HEK293 (cell line): Measurements from ENCODE around the gene MTOR.

Experiments
- CTCF ChIA-PET: fragments of 350-600 bp; formaldehyde crosslinking; extraction: SDS; loops from one replicate; lab custom pipeline; 2021; ENCODE audit warnings: antibody characterized with exemption; lab: Yijun Ruan, JAX
- POLR2A ChIA-PET: fragments of 300-600 bp; formaldehyde crosslinking; extraction: SDS; loops from one replicate; lab custom pipeline; 2020; ENCODE audit warnings: antibody characterized with exemption, inconsistent platforms; lab: Yijun Ruan, JAX
- H3K27ac ChIP-seq: fragments of 200-500 bp; sonication (Bioruptor generic); 2 replicates; pipeline ENCODE4 v1.5.1; 2014; ENCODE audit warnings: low read depth, low read length, control low read depth, inconsistent platforms; ENCODE audit errors: extremely low read depth
- H3K36me3 ChIP-seq, 2 experiments: fragments of 200-500 bp in 1 of 2; sonication (Bioruptor generic) in 1 of 2; 1 replicate in 1 of 2; 2 replicates in 1 of 2; pipeline ENCODE4 v1.5.1; 2014 to 2017; ENCODE audit warnings: inconsistent platforms in 2 of 2, low read length in 2 of 2; ENCODE audit not compliant: control insufficient read depth in 2 of 2, insufficient read depth in 1 of 2
- H3K4me1 ChIP-seq: fragments of 200-500 bp; sonication (Bioruptor generic); 2 replicates; pipeline ENCODE4 v1.5.1; 2014; ENCODE audit warnings: mild to moderate bottlenecking, low read length, inconsistent platforms; ENCODE audit not compliant: control insufficient read depth, insufficient read depth
- H3K4me3 ChIP-seq: 2 replicates; pipeline ENCODE4 v1.5.1; 2011; ENCODE audit warnings: low read depth, mild to moderate bottlenecking, control low read depth, low read length, moderate library complexity
- H3K9me3 ChIP-seq: fragments of 200-500 bp; sonication (Bioruptor generic); 2 replicates; pipeline ENCODE4 v1.5.1; 2014; ENCODE audit warnings: low read depth, low read length, inconsistent platforms; ENCODE audit not compliant: control insufficient read depth, insufficient read depth
- GLIS2 ChIP-seq: fragments of 450-650 bp; formaldehyde crosslinking; IDR thresholded peaks from 2 replicates; pipeline ENCODE4 v1.5.1; 2016; ENCODE audit warnings: missing biosample characterization, missing genetic modification characterization
- HOXC10 ChIP-seq: sonication (generic); formaldehyde crosslinking; IDR thresholded peaks from 2 replicates; pipeline ENCODE4 v1.8.1; 2023; ENCODE audit warnings: mild to moderate bottlenecking, missing genetic modification reagents
- KLF8 ChIP-seq: fragments of 450-650 bp; formaldehyde crosslinking; IDR thresholded peaks from 2 replicates; pipeline ENCODE4 v1.5.1; 2016; ENCODE audit warnings: missing biosample characterization, missing genetic modification characterization
- PRDM1 ChIP-seq: fragments of 450-650 bp; formaldehyde crosslinking; IDR thresholded peaks from 2 replicates; pipeline ENCODE4; 2016; ENCODE audit warnings: missing biosample characterization, missing genetic modification characterization
- REPIN1 ChIP-seq: fragments of 450-650 bp; formaldehyde crosslinking; IDR thresholded peaks from 2 replicates; pipeline ENCODE4 v1.5.1; 2017; ENCODE audit warnings: missing biosample characterization, missing genetic modification characterization, low read depth
- TRIM28 ChIP-seq: IDR thresholded peaks from 2 replicates; pipeline ENCODE4 v1.6.1; 2011; ENCODE audit warnings: low read length, control low read depth, borderline replicate concordance
- ZNF341 ChIP-seq: fragments of 450-650 bp; formaldehyde crosslinking; IDR thresholded peaks from 2 replicates; pipeline ENCODE4; 2016; ENCODE audit warnings: low read depth, missing biosample characterization, missing genetic modification characterization
- ZNF521 ChIP-seq: fragments of 450-650 bp; formaldehyde crosslinking; IDR thresholded peaks from 2 replicates; pipeline ENCODE4 v1.5.1; 2017; ENCODE audit warnings: missing biosample characterization, mild to moderate bottlenecking, missing genetic modification characterization
- ZNF626 ChIP-seq: fragments of 450-650 bp; sonication (Bioruptor Pico); formaldehyde crosslinking; IDR thresholded peaks from 2 replicates; pipeline ENCODE4 v1.5.1; 2018; ENCODE audit warnings: missing biosample characterization, missing genetic modification characterization, inconsistent platforms
- ZNF664 ChIP-seq: fragments of 450-650 bp; formaldehyde crosslinking; IDR thresholded peaks from 2 replicates; pipeline ENCODE4 v1.5.1; 2016; ENCODE audit warnings: missing biosample characterization, missing genetic modification characterization
- TF ChIP-seq, protein P1 (sequence below): fragments of 450-650 bp; formaldehyde crosslinking; IDR thresholded peaks from 2 replicates; pipeline ENCODE4 v1.5.1; 2016; ENCODE audit warnings: missing biosample characterization, missing genetic modification characterization
- TF ChIP-seq, protein P2 (sequence below): fragments of 450-650 bp; formaldehyde crosslinking; IDR thresholded peaks from 2 replicates; pipeline ENCODE4 v1.5.1; 2016; ENCODE audit warnings: missing biosample characterization, missing genetic modification characterization
- TF ChIP-seq, protein P3 (sequence below): fragments of 450-650 bp; formaldehyde crosslinking; IDR thresholded peaks from 2 replicates; pipeline ENCODE4 v1.5.1; 2017; ENCODE audit warnings: missing biosample characterization, missing genetic modification characterization
- TF ChIP-seq, protein P4 (sequence below): fragments of 450-650 bp; formaldehyde crosslinking; IDR thresholded peaks from 2 replicates; pipeline ENCODE4 v1.5.1; 2016; ENCODE audit warnings: missing biosample characterization, missing genetic modification characterization

Gene MTOR

DNA sequence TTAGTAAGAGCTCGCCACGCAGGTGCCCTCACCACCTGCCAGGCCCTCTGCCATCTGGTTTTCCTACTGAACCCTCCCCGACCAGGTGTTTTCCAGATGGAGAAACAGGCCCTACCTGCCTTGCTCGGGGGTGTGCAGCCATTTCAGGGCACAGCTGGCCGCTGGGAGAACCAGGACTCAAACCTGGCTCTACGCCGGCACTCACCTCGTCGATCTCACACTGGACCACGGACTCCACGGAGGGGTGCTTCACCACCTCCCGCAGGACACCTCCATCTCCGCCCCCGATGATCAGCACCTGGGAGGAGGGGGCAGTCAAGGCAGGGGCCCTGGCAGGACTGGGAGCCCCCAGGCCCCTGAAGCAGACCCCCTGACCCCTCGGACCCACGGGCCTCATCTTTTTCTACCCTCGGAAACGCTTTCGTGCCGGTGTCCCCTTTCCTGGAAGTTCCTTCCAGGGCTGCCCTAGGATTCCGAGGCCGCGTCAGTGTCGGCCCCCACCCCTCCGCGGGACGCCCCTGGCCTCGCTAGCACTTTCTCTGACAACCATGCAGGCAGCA, 203.7 kb downstream of the MTOR start:
- TF ChIP-seq PRDM1 (no peak), KLF8 (tag by site-specific recombination) (no peak), ZNF341 (tag by site-specific recombination) (peak; percentile 67), REPIN1 (tag by site-specific recombination) (no peak), ZNF521 (tag by site-specific recombination) (no peak), HOXC10 (CRISPR knock-in tag) (no peak), ZNF626 (tag by site-specific recombination) (no peak), GLIS2 (tag by site-specific recombination) (peak; percentile 27)
- TF ChIP-seq, protein P1, sequence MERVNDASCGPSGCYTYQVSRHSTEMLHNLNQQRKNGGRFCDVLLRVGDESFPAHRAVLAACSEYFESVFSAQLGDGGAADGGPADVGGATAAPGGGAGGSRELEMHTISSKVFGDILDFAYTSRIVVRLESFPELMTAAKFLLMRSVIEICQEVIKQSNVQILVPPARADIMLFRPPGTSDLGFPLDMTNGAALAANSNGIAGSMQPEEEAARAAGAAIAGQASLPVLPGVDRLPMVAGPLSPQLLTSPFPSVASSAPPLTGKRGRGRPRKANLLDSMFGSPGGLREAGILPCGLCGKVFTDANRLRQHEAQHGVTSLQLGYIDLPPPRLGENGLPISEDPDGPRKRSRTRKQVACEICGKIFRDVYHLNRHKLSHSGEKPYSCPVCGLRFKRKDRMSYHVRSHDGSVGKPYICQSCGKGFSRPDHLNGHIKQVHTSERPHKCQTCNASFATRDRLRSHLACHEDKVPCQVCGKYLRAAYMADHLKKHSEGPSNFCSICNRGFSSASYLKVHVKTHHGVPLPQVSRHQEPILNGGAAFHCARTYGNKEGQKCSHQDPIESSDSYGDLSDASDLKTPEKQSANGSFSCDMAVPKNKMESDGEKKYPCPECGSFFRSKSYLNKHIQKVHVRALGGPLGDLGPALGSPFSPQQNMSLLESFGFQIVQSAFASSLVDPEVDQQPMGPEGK (tag by site-specific recombination): 0 out of 2 replicates have a peak, but pooled peaks have one; percentile 41
- TF ChIP-seq, protein P2, sequence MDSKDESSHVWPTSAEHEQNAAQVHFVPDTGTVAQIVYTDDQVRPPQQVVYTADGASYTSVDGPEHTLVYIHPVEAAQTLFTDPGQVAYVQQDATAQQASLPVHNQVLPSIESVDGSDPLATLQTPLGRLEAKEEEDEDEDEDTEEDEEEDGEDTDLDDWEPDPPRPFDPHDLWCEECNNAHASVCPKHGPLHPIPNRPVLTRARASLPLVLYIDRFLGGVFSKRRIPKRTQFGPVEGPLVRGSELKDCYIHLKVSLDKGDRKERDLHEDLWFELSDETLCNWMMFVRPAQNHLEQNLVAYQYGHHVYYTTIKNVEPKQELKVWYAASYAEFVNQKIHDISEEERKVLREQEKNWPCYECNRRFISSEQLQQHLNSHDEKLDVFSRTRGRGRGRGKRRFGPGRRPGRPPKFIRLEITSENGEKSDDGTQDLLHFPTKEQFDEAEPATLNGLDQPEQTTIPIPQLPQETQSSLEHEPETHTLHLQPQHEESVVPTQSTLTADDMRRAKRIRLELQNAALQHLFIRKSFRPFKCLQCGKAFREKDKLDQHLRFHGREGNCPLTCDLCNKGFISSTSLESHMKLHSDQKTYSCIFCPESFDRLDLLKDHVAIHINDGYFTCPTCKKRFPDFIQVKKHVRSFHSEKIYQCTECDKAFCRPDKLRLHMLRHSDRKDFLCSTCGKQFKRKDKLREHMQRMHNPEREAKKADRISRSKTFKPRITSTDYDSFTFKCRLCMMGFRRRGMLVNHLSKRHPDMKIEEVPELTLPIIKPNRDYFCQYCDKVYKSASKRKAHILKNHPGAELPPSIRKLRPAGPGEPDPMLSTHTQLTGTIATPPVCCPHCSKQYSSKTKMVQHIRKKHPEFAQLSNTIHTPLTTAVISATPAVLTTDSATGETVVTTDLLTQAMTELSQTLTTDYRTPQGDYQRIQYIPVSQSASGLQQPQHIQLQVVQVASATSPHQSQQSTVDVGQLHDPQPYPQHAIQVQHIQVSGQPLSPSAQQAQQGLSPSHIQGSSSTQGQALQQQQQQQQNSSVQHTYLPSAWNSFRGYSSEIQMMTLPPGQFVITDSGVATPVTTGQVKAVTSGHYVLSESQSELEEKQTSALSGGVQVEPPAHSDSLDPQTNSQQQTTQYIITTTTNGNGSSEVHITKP: peak; percentile 70
- TF ChIP-seq, protein P3, sequence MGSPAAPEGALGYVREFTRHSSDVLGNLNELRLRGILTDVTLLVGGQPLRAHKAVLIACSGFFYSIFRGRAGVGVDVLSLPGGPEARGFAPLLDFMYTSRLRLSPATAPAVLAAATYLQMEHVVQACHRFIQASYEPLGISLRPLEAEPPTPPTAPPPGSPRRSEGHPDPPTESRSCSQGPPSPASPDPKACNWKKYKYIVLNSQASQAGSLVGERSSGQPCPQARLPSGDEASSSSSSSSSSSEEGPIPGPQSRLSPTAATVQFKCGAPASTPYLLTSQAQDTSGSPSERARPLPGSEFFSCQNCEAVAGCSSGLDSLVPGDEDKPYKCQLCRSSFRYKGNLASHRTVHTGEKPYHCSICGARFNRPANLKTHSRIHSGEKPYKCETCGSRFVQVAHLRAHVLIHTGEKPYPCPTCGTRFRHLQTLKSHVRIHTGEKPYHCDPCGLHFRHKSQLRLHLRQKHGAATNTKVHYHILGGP (tag by site-specific recombination): no peak
- TF ChIP-seq, protein P4, sequence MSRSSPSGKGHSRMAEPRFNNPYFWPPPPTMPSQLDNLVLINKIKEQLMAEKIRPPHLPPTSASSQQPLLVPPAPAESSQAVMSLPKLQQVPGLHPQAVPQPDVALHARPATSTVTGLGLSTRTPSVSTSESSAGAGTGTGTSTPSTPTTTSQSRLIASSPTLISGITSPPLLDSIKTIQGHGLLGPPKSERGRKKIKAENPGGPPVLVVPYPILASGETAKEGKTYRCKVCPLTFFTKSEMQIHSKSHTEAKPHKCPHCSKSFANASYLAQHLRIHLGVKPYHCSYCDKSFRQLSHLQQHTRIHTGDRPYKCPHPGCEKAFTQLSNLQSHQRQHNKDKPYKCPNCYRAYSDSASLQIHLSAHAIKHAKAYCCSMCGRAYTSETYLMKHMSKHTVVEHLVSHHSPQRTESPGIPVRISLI (tag by site-specific recombination): 0 out of 2 replicates have a peak, but pooled peaks have one; percentile 42
- Histone ChIP-seq H3K4me1 (no peaks in the 10 kb centered on the region), H3K27ac (peak overlapping the region; percentile 94; the same call in 1 of the 2 replicates), H3K36me3 (peaks cover 19 to 63% of the 10 kb centered on the region in 2 experiments; a peak in 2 of 3 replicates), H3K9me3 (no peaks in the 10 kb centered on the region), H3K4me3 (peak overlapping the region; percentile 87)
- CTCF ChIA-PET: interaction anchor here (0.5 kb wide), 1 partner anchor 51 kb away, joined by 3 read pairs; no protein-coding TSS in a partner anchor
- POLR2A ChIA-PET: interaction anchor here (0.5 kb wide), 1 partner anchor 365 kb away, joined by 3 read pairs; no protein-coding TSS in a partner anchor

DNA sequence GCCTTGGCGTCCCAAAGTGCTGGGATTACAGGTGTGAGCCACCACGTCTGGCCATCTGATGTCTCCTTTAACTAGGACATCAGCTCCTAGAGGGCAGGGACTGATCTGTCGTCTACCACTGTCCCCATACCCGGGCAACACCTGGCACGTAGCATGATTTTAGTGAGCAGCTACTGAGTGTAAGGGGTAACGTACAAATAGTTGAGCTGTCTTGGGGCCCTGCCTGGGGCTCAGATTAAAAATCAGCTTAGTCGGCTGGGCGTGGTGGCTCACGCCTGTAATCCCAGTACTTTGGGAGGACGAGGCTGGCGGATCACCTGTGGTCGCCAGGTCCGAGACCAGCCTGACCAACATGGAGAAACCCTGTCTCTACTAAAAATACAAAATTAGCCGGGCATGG, 204.3 kb downstream of the MTOR start:
- Histone ChIP-seq H3K4me3 (no peak overlapping the region), H3K9me3 (no peaks in the 10 kb centered on the region), H3K36me3 (peaks cover 19 to 63% of the 10 kb centered on the region in 2 experiments; a peak in 2 of 3 replicates), H3K27ac (no peak overlapping the region), H3K4me1 (no peaks in the 10 kb centered on the region)
- CTCF ChIA-PET: interaction anchor here (0.5 to 3.1 kb wide), 3 partner anchors 20 to 585 kb away, joined by 3 to 20 read pairs (median 3); no protein-coding TSS in a partner anchor
- TF ChIP-seq ZNF664 (tag by site-specific recombination) (peak; percentile 90), TRIM28 (no peak)
- POLR2A ChIA-PET: interaction anchor here (0.5 kb wide), 1 partner anchor 364 kb away, joined by 3 read pairs; no protein-coding TSS in a partner anchor
